HepG2 (cell line): ENCODE data around the gene PEX3. TPM values are rescaled to one million over a fixed set of nuclear protein-coding genes. Genes with fewer than 3 reads are reported as not detected.

Experiments
- CBX5 ChIP-seq: sonication (generic); formaldehyde crosslinking; IDR thresholded peaks from 2 replicates; pipeline ENCODE4 v1.4.0; 2020; ENCODE audit warnings: missing genetic modification reagents, borderline replicate concordance
- ERF ChIP-seq: IDR thresholded peaks from 2 replicates; pipeline ENCODE4 v1.6.1; 2018; ENCODE audit warnings: missing biosample characterization, missing genetic modification reagents
- GATAD2A ChIP-seq: IDR thresholded peaks from 2 replicates; pipeline ENCODE4 v1.6.1; 2016
- HES4 ChIP-seq: sonication (generic); formaldehyde crosslinking; IDR thresholded peaks from 2 replicates; pipeline ENCODE4 v1.9.0; 2021; ENCODE audit warnings: mild to moderate bottlenecking, missing genetic modification reagents, borderline replicate concordance
- HMGXB4 ChIP-seq, 2 experiments: sonication (generic) in 1 of 2; formaldehyde crosslinking in 1 of 2; IDR thresholded peaks; 2 replicates each; pipeline versions ENCODE4 v1.4.0 to v1.6.1; 2018 to 2020; ENCODE audit warnings: missing genetic modification reagents in 2 of 2, borderline replicate concordance in 1 of 2, low read depth in 1 of 2, mild to moderate bottlenecking in 1 of 2, missing biosample characterization in 1 of 2
- HOXA3 ChIP-seq: sonication (generic); formaldehyde crosslinking; IDR thresholded peaks from 2 replicates; pipeline ENCODE4 v1.5.0; 2020; ENCODE audit warnings: missing genetic modification reagents
- IKZF4 ChIP-seq: sonication (generic); formaldehyde crosslinking; IDR thresholded peaks from 2 replicates; pipeline ENCODE4 v1.5.1; 2020; ENCODE audit warnings: borderline replicate concordance, mild to moderate bottlenecking, low read depth, missing genetic modification reagents; ENCODE audit errors: not compliant biosample characterization
- MAFK ChIP-seq, 2 experiments: IDR thresholded peaks in 1 of 2; conservative IDR thresholded peaks in 1 of 2; 2 replicates each; pipeline ENCODE4 v1.6.1; 2011; ENCODE audit warnings: improper control_type of control experiment in 2 of 2, low read length in 2 of 2
- MLX ChIP-seq: IDR thresholded peaks from 2 replicates; pipeline ENCODE4 v1.6.1; 2016
- MYC ChIP-seq: sonication (generic); formaldehyde crosslinking; IDR thresholded peaks from 2 replicates; pipeline ENCODE4 v1.9.0; 2021; ENCODE audit warnings: missing genetic modification reagents, borderline replicate concordance
- PTBP1 ChIP-seq: fragments of 200-400 bp; formaldehyde crosslinking; IDR thresholded peaks from 2 replicates; pipeline ENCODE4 v1.6.1; 2018; ENCODE audit warnings: low read length, low read depth; ENCODE audit not compliant: poor library complexity, severe bottlenecking
- RNF2 ChIP-seq: fragments of 450-650 bp; conservative IDR thresholded peaks from 2 replicates; pipeline ENCODE4 v1.6.1; 2016; ENCODE audit warnings: low read depth
- SP140L ChIP-seq: sonication (generic); formaldehyde crosslinking; IDR thresholded peaks from 2 replicates; pipeline ENCODE4 v1.4.0; 2020; ENCODE audit warnings: missing genetic modification reagents, borderline replicate concordance
- SRSF1 ChIP-seq: fragments of 200-400 bp; formaldehyde crosslinking; optimal IDR thresholded peaks from 2 replicates; pipeline ENCODE3; 2017; ENCODE audit warnings: mild to moderate bottlenecking, low read depth, low read length, moderate library complexity
- SRY ChIP-seq: sonication (generic); formaldehyde crosslinking; IDR thresholded peaks from 2 replicates; pipeline ENCODE4 v1.8.0; 2022; ENCODE audit warnings: mild to moderate bottlenecking, missing genetic modification reagents
- THRA ChIP-seq: sonication (generic); formaldehyde crosslinking; IDR thresholded peaks from 2 replicates; pipeline ENCODE4 v1.4.0; 2020; ENCODE audit warnings: missing genetic modification reagents, borderline replicate concordance
- ZBTB42 ChIP-seq: sonication (generic); formaldehyde crosslinking; IDR thresholded peaks from 2 replicates; pipeline ENCODE4 v1.5.0; 2020; ENCODE audit warnings: mild to moderate bottlenecking, missing genetic modification reagents
- ZFX ChIP-seq: sonication (generic); formaldehyde crosslinking; IDR thresholded peaks from 2 replicates; pipeline ENCODE4 v1.4.0; 2020; ENCODE audit warnings: mild to moderate bottlenecking, low read depth, missing genetic modification reagents, moderate library complexity
- ZMYM2 ChIP-seq: sonication (generic); formaldehyde crosslinking; IDR thresholded peaks from 2 replicates; pipeline ENCODE4 v1.8.0; 2022; ENCODE audit warnings: mild to moderate bottlenecking, missing genetic modification reagents
- ZNF264 ChIP-seq: sonication (generic); formaldehyde crosslinking; IDR thresholded peaks from 2 replicates; pipeline ENCODE4 v1.4.0; 2020; ENCODE audit warnings: missing genetic modification reagents
- ZNF296 ChIP-seq: sonication (generic); formaldehyde crosslinking; conservative IDR thresholded peaks from 2 replicates; pipeline ENCODE4 v1.5.0; 2020; ENCODE audit warnings: mild to moderate bottlenecking, missing genetic modification reagents
- ZNF335 ChIP-seq: sonication (generic); formaldehyde crosslinking; IDR thresholded peaks from 2 replicates; pipeline ENCODE4 v1.4.0; 2020; ENCODE audit warnings: missing genetic modification reagents
- ZNF446 ChIP-seq: sonication (generic); formaldehyde crosslinking; IDR thresholded peaks from 2 replicates; pipeline ENCODE4 v1.5.0; 2020; ENCODE audit warnings: mild to moderate bottlenecking, missing genetic modification reagents
- ZNF484 ChIP-seq: sonication (generic); formaldehyde crosslinking; IDR thresholded peaks from 2 replicates; pipeline ENCODE4 v1.5.1; 2020; ENCODE audit warnings: mild to moderate bottlenecking, low read depth, missing genetic modification reagents, borderline replicate concordance
- ZNF788 ChIP-seq: sonication (generic); formaldehyde crosslinking; IDR thresholded peaks from 2 replicates; pipeline ENCODE4 v1.5.0; 2020; ENCODE audit warnings: mild to moderate bottlenecking, missing genetic modification reagents, borderline replicate concordance
- ZNF792 ChIP-seq: IDR thresholded peaks from 2 replicates; pipeline ENCODE4 v1.6.1; 2016
- ZSCAN25 ChIP-seq: sonication (generic); formaldehyde crosslinking; IDR thresholded peaks from 2 replicates; pipeline ENCODE4 v1.8.0; 2022; ENCODE audit warnings: mild to moderate bottlenecking, missing genetic modification reagents
- polyA plus RNA-seq, 8 experiments: library from polyadenylated mRNA; depleted of rRNA in 3 of 8; stranded (reverse) in 7 of 8; unstranded in 1 of 8; fragments of >200 nt; fragmentation: Illumina TruSeq in 4 of 8; extraction: Trizol in 4 of 8; gene quantifications; 2 replicates each; pipeline versions ENCODE4 v1.2.1 to v1.2.3, GENCODE V29; 2011 to 2016; ENCODE audit warnings: low read depth in 4 of 8, missing spikeins in 1 of 8, mixed read lengths in 1 of 8; ENCODE audit not compliant: insufficient read depth in 1 of 8
- total RNA-seq, 5 experiments: library from RNA; depleted of rRNA; stranded (reverse); fragments of >200 nt; fragmentation: Illumina TruSeq; extraction: Trizol; gene quantifications; 2 replicates each; pipeline ENCODE4 v1.2.3, GENCODE V29; 2016; ENCODE audit warnings: low read depth in 1 of 5

PEX3 gene
- total and polyA plus RNA-seq, 2 of the 13 experiments (the other 11 are each of a cell fraction or from before 2014, with no cell fraction given), result 30.9 to 40.8 TPM

- TF ChIP-seq ERF (CRISPR knock-in tag) (0 out of 2 replicates have a peak, but pooled peaks have one; percentile 11), PTBP1 (no peak), ZNF792 (CRISPR knock-in tag) (no peak), HES4 (no peak), ZNF264 (0 out of 2 replicates have a peak, but pooled peaks have one; percentile 39), HMGXB4 (CRISPR knock-in tag; IDR thresholded peaks at IDR 0.05; ENCODE audit: borderline replicate concordance in 1 of 2, low read depth in 1 of 2) (peak; percentile 56 to 79), MAFK (conservative IDR thresholded peaks at IDR 0.05 in 1 of 2, IDR thresholded peaks at IDR 0.05 in 1 of 2; ENCODE audit: low read length in 2 of 2) (no peak), ZBTB42 (CRISPR knock-in tag) (no peak), ZNF484 (CRISPR knock-in tag) (no peak), MYC (CRISPR knock-in tag) (peak; percentile 43; the same call in 1 of the 2 replicates), RNF2 (peak; percentile 7; the same call in 1 of the 2 replicates), HOXA3 (0 out of 2 replicates have a peak, but pooled peaks have one; percentile 28), CBX5 (CRISPR knock-in tag) (peak; percentile 55; the same call in 1 of the 2 replicates), ZNF335 (CRISPR knock-in tag) (no peak), SRSF1 (peak; percentile 11), ZNF296 (CRISPR knock-in tag) (no peak), ZNF446 (CRISPR knock-in tag) (no peak), MLX (CRISPR knock-in tag) (no peak), ZSCAN25 (CRISPR knock-in tag) (peak; percentile 60; the same call in 1 of the 2 replicates), ZMYM2 (CRISPR knock-in tag) (peak; percentile 18; the same call in 1 of the 2 replicates), SP140L (no peak), SRY (0 out of 2 replicates have a peak, but pooled peaks have one; percentile 31), ZNF788 (CRISPR knock-in tag) (peak; percentile 71; the same call in 1 of the 2 replicates), THRA (CRISPR knock-in tag) (0 out of 2 replicates have a peak, but pooled peaks have one; percentile 17), ZFX (CRISPR knock-in tag) (peak; percentile 52), IKZF4 (CRISPR knock-in tag) (no peak), GATAD2A (CRISPR knock-in tag) (peak; percentile 26; the same call in 1 of the 2 replicates)
These were observed 86.5 kb downstream of the PEX3 start (continued) for GRCh38 chr6:143536866-143537691.
